ENCODE measurements around the gene TMEM108.

The TMEM108 gene

DNA sequence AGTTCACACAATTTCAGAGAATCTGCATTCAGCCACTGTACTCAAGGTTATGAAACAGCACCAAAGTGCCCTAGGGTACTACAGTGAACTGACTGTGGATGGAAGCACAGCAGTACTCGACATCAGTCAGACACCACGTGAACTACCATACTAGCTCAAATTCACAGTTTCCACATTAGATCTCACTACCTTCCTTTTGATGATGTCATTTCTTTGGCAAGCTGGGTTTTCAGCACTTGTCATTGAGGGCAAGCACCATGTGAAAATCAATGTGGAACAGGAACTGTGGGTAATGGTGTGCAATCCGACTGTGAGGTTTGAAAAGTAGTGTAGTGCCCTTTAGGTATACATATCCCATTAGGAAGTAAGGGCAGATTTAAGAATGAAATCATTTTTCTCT is 251.1 kb downstream of the TMEM108 start:
- no peak for DNase-seq

DNA sequence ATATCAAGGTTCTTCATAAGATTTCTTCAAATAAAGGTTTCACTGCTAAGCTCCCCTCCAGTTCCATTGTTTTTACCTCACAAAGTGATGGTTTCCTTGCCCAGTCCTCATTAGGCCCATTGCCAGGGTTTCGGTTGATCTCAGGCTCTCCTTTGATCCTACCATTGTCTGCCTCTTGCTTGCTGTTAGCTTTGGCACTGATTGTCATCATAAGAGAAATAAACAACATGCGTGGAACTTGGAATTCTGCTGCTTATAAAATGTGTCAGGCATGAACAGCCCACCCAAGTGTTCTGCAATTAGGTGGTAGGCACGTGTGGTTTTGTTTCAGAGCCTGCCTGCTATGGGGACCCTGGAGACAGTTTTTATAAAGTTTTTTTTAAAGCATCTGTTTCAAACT is 254.1 kb downstream of the TMEM108 start:
- no peak for DNase-seq

DNA sequence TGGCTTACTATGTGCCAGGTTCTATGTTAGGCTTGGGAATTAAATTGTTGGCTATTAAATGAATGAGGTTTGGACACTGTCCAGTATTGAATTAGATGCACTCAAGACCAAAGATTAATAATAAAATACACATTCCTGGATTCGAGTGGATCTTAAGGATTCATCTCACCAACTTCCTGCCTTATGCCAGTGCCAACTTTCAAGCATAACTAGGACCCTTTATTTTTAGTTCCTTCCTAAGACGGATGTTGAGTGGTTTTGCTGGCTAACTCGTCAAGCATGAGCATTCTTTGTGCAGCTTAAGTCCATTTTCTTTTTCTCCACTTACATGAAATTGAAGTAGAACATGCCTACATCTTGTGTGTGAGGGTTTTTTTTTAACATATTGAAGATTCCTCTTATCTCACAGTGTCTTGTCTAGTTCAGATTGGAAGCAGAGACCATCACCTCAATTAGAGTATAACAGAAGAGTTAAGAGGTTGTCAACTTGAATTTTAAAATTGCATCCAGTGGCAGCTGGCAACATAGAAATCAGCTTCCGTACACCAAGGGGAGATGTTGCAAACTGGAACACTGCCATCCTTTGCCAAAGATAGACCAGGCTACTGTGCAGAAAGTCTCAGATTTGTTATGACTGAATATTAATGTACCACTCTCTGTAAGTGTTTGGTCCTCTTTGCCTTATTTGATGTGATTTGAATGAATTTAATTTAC is 255.4 kb downstream of the TMEM108 start:
- no peak for DNase-seq

DNA sequence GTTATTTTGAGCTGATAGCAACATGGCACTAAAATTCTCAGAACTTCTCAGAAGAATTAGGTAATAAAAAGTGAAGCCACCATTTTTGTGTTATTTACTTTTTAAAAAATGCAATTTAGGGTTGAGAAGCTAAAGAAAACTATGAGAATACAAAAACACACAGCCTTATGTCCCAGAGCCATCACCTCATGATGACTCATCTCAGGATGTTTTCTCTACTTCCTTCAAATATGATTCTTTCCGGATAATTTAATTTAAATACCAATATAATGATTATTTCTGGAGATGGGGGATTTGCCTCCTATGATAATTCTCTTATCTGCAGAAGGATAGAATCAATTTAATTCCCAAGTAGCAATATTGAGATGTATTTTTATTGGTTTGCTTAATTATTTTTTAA is 256.1 kb downstream of the TMEM108 start:
- DNase-seq = no peak

DNA sequence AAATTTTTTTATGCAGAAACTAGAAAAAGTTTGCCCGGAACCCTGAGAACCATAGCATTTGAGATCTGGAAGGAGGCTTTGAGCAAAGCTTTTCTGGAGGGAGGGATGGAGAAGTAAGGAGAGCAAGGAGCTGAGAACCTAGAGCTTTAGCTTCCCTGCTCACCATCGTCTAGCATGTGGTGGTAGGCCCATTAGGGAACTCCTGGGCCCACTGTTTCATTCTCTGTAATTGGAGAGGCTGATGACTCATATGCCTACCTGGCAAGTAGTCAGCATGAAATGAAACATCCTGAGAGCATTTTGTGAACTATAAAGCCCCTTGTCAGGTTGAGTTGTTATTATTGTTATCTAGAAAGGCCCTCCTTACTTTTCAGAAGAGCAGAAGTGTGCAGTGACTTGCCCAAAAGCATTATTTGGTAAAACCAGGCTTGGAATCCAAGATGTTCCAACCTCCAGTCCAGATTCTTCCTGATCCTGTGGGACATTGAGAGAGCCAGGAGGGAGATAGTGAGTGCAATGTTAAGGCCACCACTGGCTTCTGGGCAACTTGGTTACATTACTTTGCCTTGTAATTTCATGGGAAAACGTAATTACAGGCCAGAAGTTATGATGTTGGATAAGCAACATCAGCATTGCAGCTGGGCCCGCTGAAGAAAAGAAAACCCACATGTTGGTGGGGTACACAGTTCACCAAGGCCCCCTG is 257.2 kb downstream of the TMEM108 start:
- DNase-seq = no peak

DNA sequence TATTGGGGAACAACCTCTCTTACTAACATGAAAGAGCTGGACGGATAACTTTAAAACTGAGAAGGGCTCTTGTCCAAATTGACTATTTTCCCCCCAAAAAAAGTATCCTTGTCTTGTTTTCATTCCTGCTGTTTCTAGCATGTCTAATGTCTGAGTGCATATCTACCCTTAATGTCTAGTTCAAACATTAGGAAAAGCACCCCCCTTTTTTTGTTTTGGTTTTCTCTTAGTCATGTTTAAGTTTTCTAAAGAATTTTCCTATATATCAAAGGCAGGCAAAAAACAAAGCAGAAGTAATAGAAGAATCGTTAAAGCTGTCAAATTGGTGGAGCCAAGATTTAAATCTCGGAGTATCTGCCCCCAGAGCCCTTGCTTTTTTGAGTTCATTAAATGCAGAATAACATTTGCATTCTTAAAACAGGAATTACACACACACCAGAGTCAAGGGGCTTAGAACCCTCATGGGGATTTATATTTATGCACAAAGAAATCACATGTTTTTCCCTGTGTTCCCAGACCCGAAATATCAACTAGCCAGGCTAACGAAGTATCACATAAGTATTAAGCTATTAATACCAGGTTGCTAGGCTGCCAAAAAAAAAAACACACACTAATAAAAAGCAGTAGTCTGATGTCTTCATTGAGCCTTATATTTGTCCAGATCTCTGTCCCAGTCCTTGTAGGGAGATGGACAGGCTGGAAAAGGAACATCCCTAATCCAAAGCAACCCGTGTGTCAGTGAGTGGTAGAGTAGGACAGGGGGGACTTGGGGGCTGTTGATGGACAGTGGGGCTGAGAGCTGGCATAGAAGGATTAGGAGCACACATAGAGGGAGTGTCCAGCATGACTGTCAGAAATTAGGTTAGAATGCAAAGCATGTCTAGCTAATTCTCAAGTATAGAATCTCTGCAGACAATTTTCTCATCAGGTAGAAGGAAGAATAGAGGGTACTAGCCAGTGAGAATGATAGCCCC is 258.0 kb downstream of the TMEM108 start:
- no peak for DNase-seq

- DNase-seq = no peak
These were observed 258.8 kb downstream of the TMEM108 start for GRCh38 chr3:133296981-133297380.

DNA sequence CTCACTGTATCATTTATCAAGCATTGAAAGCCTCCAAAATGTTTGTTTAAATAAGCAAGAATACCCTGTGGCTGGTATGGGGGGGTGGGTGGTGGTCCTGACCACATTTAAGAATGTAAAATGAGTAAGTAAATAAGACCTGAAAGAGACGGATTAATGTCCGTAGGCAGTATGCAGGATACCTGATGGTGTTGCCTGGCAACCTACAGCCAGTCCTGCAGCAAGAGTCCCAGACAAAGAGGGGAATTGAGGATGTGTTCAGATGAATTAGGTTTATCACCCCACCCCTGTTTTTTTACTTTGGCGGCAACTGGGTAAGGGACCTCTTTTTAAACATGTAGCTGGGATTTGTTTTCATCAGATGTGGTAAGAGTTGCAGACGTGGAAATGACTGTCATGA is 261.9 kb downstream of the TMEM108 start:
- no peak for DNase-seq

- no peak for DNase-seq
These were observed 263.0 kb downstream of the TMEM108 start for GRCh38 chr3:133301194-133301593.

- DNase-seq = no peak
These were observed 263.5 kb downstream of the TMEM108 start for GRCh38 chr3:133301731-133302130.

DNA sequence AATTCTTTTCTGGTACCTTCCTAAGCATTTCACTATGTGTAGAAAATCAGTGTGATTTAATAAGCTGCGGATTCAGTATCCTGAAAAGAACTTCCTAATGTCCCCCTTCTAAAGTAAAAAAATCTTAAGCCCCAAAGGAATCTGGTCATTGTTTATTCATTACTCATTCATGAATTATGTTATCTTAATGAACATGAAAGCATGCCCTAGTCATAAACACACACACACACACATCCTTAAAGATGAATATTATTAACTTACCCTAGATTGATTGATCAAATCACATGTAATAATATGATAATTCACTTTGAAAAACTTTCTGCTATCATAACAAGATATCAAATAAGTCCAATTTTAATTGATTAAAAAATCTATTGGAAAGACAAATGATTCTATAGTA is 265.2 kb downstream of the TMEM108 start:
- DNase-seq = no peak

DNA sequence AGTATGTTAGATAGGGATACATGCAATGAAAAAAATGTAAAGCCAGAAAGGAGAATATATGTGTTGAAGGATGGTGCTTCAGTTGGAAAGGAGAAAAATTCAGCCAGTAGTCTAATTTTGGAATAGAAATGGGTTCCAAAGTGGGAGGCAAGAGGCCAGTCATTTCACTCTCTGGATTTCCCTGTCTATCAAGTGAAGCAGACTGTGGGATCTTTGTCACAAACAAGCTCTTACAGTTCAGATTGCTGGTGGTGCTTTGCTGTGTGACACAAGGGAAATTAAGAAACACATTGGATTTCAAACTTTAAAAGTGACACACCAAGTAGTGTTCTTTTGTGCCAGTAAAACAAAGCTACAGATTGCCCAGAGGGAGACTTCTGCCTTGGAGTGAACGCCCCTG is 279.7 kb downstream of the TMEM108 start:
- DNase-seq = no peak

DNA sequence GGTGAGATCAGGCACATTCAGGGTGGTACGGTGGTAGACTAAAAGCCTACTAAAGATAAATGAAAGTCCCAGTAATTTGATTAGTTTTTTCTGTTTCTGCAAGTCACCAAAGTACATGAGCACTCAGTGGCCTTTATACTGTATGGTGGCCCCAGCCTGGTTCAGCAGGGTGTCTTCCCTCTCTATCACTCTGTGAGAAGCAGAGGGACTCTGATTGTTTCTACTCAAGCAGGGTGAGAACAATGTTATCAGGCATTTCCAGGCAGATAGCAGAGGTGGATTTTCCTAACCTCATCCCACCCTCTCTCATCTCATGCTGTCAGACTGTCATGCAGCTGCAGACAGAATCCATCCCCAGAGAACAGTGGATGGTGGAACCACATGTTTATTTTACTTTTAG is 290.2 kb downstream of the TMEM108 start:
- no peak for DNase-seq

- no peak for DNase-seq
These were observed 291.4 kb downstream of the TMEM108 start for GRCh38 chr3:133329626-133330025.

GRCh38 chr3:133330065-133330464 is 291.9 kb downstream of the TMEM108 start:
- DNase-seq = no peak

GRCh38 chr3:133330522-133330921 is 292.3 kb downstream of the TMEM108 start:
- no peak for DNase-seq

GRCh38 chr3:133354721-133355120 is 316.5 kb downstream of the TMEM108 start:
- no peak for DNase-seq

DNA sequence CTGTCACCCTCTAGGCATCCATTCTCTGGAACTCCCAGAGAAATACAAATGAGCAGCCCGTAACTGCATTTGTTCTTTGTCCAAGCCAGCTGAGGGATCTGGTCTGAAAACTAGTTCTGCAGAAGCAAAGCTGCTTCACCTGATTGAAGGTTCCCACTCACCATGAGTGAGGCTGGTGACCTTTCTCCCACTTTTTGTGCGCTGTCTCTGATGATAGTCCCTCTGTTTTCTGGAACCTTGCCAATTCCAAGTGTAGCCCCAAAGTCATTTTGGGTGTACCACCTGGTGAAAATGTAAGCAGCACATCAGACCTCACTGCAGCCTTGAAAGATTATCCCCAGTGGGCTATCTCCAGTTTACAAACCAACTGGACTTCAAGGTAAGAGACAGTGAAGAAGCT is 322.3 kb downstream of the TMEM108 start:
- DNase-seq = no peak

DNA sequence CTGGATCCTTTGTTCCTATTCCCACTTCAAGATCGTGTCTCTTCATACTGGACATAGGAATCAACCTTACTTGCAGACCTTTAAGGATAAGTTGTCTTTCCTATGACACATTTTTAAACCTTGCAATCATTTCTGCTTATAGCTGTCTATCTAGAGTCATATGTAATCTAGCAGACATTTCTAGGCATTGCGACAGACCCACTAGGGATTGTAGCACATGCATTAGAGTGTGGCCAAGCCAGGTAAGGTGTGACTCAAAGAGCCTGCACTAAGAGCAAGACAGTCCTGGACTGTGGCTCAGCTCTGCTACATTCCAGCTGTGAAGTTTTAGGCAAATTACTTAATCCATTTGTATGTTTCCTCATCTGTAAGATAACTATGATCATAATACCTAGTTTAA is 322.8 kb downstream of the TMEM108 start:
- DNase-seq = no peak

- DNase-seq = no peak
These were observed 323.2 kb downstream of the TMEM108 start for GRCh38 chr3:133361435-133361834.

DNA sequence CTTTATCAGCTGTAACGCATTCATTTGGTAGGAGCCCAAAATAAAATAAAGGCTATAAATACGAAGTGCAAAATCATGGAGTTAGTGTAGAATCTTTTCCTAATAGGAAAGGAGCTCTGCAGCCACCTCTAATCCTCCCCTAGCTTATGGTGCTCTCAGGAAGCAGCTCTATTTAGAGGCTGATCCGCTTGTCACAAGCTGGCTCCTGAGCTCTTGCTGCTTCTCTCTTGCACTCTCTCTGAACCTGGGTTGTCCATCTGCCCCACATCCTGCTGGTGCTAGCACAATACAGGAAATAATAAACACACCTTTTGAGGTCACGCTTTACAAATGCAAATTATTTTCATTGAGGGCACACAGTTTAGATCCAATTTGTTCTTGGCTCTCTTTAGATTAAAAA is 324.3 kb downstream of the TMEM108 start:
- DNase-seq = no peak

- no peak for DNase-seq
These were observed 326.5 kb downstream of the TMEM108 start for GRCh38 chr3:133364704-133365103.

DNA sequence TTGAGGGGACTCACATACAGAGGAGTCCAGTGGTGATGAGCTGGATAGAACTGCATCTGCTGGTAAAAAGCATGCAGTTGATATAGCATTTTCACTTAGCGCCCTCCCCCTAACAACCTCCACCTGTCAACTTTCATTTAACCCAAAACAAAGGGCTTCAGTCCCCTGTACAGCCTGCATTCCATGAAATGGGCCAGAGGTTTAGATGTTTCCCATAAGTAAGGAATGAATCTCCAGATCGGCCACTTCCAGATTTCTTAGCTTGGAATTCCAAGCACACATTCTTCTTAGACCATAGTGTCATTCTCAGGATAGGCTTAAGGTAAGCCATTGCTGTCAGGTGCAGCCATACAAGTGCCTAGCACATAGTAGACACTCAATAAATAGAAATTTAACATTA is 328.7 kb downstream of the TMEM108 start:
- DNase-seq = no peak

GRCh38 chr3:133367403-133367802 is 329.2 kb downstream of the TMEM108 start:
- DNase-seq = no peak

Data from right forelimb (tissue), 1 donor.